Stomach (tissue), 9 donors: ENCODE data around the gene FGF23. TPM values are rescaled to one million over a fixed set of nuclear protein-coding genes. Genes with fewer than 3 reads are reported as not detected.

Source experiments
- DNase-seq, 2 donors: peaks; one replicate each; pipeline versions ENCODE4 v3.0.0 to v3.0.0-alpha.2; 2013 to 2019
- H3K27ac ChIP-seq, 5 donors: fragments of 200-600 bp in 4 of 5; sonication (generic) in 4 of 5; one replicate each; pipeline ENCODE4 v1.5.1; 2013 to 2019; ENCODE audit warnings: mild to moderate bottlenecking in 1 of 5, moderate library complexity in 1 of 5
- H3K27me3 ChIP-seq, 3 donors: fragments of 200-600 bp; sonication (generic); one replicate each; pipeline ENCODE4 v1.5.1; 2017 to 2019; ENCODE audit warnings: mixed run types in 1 of 3
- H3K36me3 ChIP-seq, 4 donors: fragments of 200-600 bp; sonication (generic); 1 replicate in 3 of 4; 2 replicates in 1 of 4; pipeline ENCODE4 v1.5.1; 2016 to 2019
- H3K4me1 ChIP-seq, 4 donors: fragments of 200-600 bp; sonication (generic); one replicate each; pipeline ENCODE4 v1.5.1; 2016 to 2019
- H3K4me3 ChIP-seq, 4 donors: fragments of 200-600 bp; sonication (generic) in 3 of 4; one replicate each; pipeline ENCODE4 v1.5.1; 2016 to 2019; ENCODE audit warnings: mild to moderate bottlenecking in 1 of 4
- H3K9me3 ChIP-seq, 4 donors: fragments of 200-600 bp; sonication (generic); one replicate each; pipeline ENCODE4 v1.5.1; 2016 to 2019
- CTCF ChIP-seq, 7 experiments: fragments of 450-650 bp in 4 of 7; fragments of 200-600 bp in 3 of 7; sonication (generic) in 3 of 7; IDR thresholded peaks; one replicate each; pipeline ENCODE4 v1.5.1; 2016 to 2019; ENCODE audit warnings: antibody characterized with exemption in 7 of 7, control low read depth in 2 of 7, mild to moderate bottlenecking in 1 of 7
- EP300 ChIP-seq: sonication (generic); formaldehyde crosslinking; IDR thresholded peaks from one replicate; pipeline ENCODE4 v1.6.1; 2017; ENCODE audit warnings: antibody characterized with exemption
- POLR2A ChIP-seq, 4 donors: fragments of 450-650 bp; IDR thresholded peaks; one replicate each; pipeline ENCODE4 v1.6.1; 2016; ENCODE audit warnings: antibody characterized with exemption in 4 of 4, control low read depth in 2 of 4, mild to moderate bottlenecking in 1 of 4, moderate library complexity in 1 of 4
- POLR2AphosphoS5 ChIP-seq, 3 donors: sonication (generic); formaldehyde crosslinking; IDR thresholded peaks; one replicate each; pipeline ENCODE4 v1.6.1; 2016; ENCODE audit warnings: antibody characterized with exemption in 3 of 3
- WGBS, 5 donors: extraction: QIAGEN DNeasy Blood & Tissue Kit in 3 of 5; methylation state at CpG; one replicate each; pipeline versions ENCODE4 v1.1.5 to v1.1.7; 2013 to 2018; 5-methylcytosine and 5-hydroxymethylcytosine counted together
- intact Hi-C: fragments of 100-400 bp; cut with DNase I; formaldehyde crosslinking; loops from one replicate; pipeline ENCODE4 v1.15.1; 2023; ENCODE audit warnings: low total_unique reads
- polyA plus RNA-seq, 3 donors: library from polyadenylated mRNA; stranded (reverse); fragments of 200-250 nt; gene quantifications; one replicate each; pipeline ENCODE4 v1.2.3, GENCODE V29; 2013
- total RNA-seq, 5 donors: library from RNA; depleted of rRNA; stranded (reverse); fragments of >200 nt; gene quantifications; one replicate each; pipeline versions ENCODE4 v1.1.0 to v1.2.3, GENCODE V29; 2014 to 2016
- donor health status: healthy with polysubstance abuse.
- donor health status: Bipolar disorder and iron deficiency.
- donor health status: healthy.

FGF23 gene
- total and polyA plus RNA-seq, 8 donors: not detected

DNA sequence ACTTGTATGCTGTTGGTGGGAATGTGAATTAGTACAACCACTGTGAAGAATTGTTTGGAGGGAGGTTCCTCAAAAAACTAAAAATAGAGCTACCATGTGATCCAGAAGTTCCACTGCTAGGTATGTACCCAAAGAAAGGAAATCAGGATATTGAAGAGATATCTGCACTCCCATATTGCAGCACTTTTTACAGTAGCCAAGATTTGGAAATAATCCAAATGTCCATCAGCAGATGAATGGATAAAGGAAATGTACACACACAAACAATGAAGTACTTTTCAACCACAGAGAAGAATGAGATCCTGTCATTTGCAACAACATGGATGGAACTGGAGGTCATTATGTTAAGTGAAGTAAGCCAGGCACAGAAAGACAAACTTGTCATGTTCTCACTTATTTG is 32.6 kb downstream of the FGF23 start:
- no peak overlapping the region for H3K4me3 ChIP-seq
- H3K27me3 ChIP-seq: no peaks in the 10 kb centered on the region
- no peaks in the 10 kb centered on the region for H3K9me3 ChIP-seq
- no peaks in the 10 kb centered on the region for H3K4me1 ChIP-seq
- H3K36me3 ChIP-seq: peaks cover 0 to 42% (median 29%) of the 10 kb centered on the region in 4 donors
- DNase-seq: no peak
- no peak for TF ChIP-seq POLR2A (IDR thresholded peaks at IDR 0.05)
- TF ChIP-seq EP300: no peak
- TF ChIP-seq CTCF (IDR thresholded peaks at IDR 0.05): no peak
- TF ChIP-seq POLR2AphosphoS5 (IDR thresholded peaks at IDR 0.05): no peak
- no peak overlapping the region for H3K27ac ChIP-seq
- intact Hi-C loops: no loop called here

- Histone ChIP-seq H3K4me1 (peaks cover 0 to 3% (median 0%) of the 10 kb centered on the region in 4 donors), H3K27ac (no peak overlapping the region), H3K27me3 (no peaks in the 10 kb centered on the region), H3K9me3 (no peaks in the 10 kb centered on the region), H3K4me3 (no peak overlapping the region), H3K36me3 (peaks cover 3 to 36% (median 29%) of the 10 kb centered on the region in 4 donors)
- no peak for TF ChIP-seq EP300
- 45 to 65% (median 61%) methylated on average over 4 of the region's 4 CpGs for WGBS, 5 donors
- intact Hi-C loops: no loop called here
- no peak for DNase-seq
Observed at GRCh38 chr12:4331842-4332241, 47.7 kb downstream of the FGF23 start.

DNA sequence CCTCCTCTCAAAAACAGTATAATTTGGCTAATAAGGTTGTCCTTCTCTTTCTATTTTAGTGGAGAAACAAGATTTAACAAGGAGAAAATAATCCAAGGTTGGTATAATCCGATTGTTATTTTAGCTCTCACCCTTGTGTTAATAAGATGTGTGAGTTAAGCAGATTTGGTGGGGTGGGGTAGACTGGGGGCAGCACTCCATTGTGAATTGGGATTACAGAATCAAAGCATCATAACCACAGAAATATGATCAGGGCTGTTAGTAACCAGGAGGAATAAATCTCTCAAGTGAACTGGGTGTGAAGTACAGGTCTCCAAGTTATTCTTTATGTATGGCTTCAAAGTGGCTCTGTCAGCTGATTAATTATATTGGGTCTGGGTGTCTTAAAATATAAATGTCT is 48.3 kb downstream of the FGF23 start:
- Histone ChIP-seq H3K4me3 (no peak overlapping the region), H3K27ac (no peak overlapping the region), H3K36me3 (peaks cover 3 to 31% (median 25%) of the 10 kb centered on the region in 4 donors), H3K4me1 (peaks cover 0 to 9% (median 0%) of the 10 kb centered on the region in 4 donors), H3K27me3 (no peaks in the 10 kb centered on the region), H3K9me3 (no peaks in the 10 kb centered on the region)
- 80 to 94% (median 87%) methylated on average over 1 of the region's 1 CpG for WGBS, 5 donors
- no peak for DNase-seq
- intact Hi-C loops: no loop called here
- no peak for TF ChIP-seq POLR2AphosphoS5 (IDR thresholded peaks at IDR 0.05)
- TF ChIP-seq CTCF (IDR thresholded peaks at IDR 0.05): no peak
- TF ChIP-seq POLR2A (IDR thresholded peaks at IDR 0.05): no peak
- no peak for TF ChIP-seq EP300

DNA sequence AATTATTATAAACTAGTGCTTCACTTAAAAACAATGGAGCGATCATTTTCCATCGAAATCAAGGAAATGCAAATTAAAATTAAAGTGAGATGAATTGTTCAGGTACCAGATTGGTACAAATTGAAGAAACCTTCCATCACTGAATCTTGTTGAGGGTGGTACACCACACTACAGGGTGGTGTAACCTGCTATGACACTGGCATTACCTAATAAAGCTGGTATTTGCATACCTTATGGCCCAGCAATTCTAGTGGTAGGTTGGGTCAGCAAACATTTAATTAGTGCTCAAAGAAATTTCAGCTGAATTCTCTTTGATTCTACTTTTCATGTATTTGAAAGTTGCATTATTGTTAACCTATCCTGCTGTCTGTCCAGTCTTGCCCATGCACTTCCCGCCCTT is 49.3 kb downstream of the FGF23 start:
- intact Hi-C loops: no loop called here

More for the DNA sequence above, 49.3 kb downstream of the FGF23 start:
- H3K27ac ChIP-seq: no peak overlapping the region
- DNase-seq: no peak
- TF ChIP-seq POLR2A (IDR thresholded peaks at IDR 0.05) (no peak), CTCF (IDR thresholded peaks at IDR 0.05) (no peak), POLR2AphosphoS5 (IDR thresholded peaks at IDR 0.05) (no peak), EP300 (no peak)
- no peak overlapping the region for H3K4me3 ChIP-seq
- no peaks in the 10 kb centered on the region for H3K9me3 ChIP-seq
- H3K36me3 ChIP-seq: peaks cover 3 to 21% (median 18%) of the 10 kb centered on the region in 4 donors
- H3K4me1 ChIP-seq: peaks cover 0 to 19% (median 0%) of the 10 kb centered on the region in 4 donors
- no peaks in the 10 kb centered on the region for H3K27me3 ChIP-seq
- 95 to 98% (median 98%) methylated on average over 3 of the region's 3 CpGs for WGBS, 5 donors
